Urinary bladder (tissue), 4 donors: ENCODE data around the gene ISY1. TPM values are rescaled to one million over a fixed set of nuclear protein-coding genes. Genes with fewer than 3 reads are reported as not detected.
"Not testable (repeated sequence)": the region's sequence is repeated elsewhere in the genome, so short reads cannot be mapped to it uniquely, and the experiment has no call there.

Experiments used
- DNase-seq: peaks from one replicate; pipeline ENCODE4 v3.0.0-alpha.2; 2015; ENCODE audit errors: extremely low spot score
- H3K27ac ChIP-seq: one replicate; pipeline ENCODE4 v1.5.1; 2013; ENCODE audit warnings: low read depth, mild to moderate bottlenecking, moderate library complexity
- H3K36me3 ChIP-seq: one replicate; pipeline ENCODE4 v1.6.1; 2013; ENCODE audit warnings: mild to moderate bottlenecking, moderate library complexity; ENCODE audit not compliant: insufficient read depth
- H3K4me1 ChIP-seq: one replicate; pipeline ENCODE4 v1.6.1; 2013; ENCODE audit warnings: mild to moderate bottlenecking, moderate library complexity; ENCODE audit not compliant: insufficient read depth
- H3K4me3 ChIP-seq: one replicate; pipeline ENCODE4 v1.5.1; 2013; ENCODE audit warnings: low read depth, low read length
- WGBS: extraction: QIAGEN DNeasy Blood & Tissue Kit; methylation state at CpG from one replicate; pipeline ENCODE4 v1.1.7; 2013; 5-methylcytosine and 5-hydroxymethylcytosine counted together
- polyA plus RNA-seq: library from polyadenylated mRNA; stranded (reverse); fragments of 200-250 nt; gene quantifications from one replicate; pipeline ENCODE4 v1.2.3, GENCODE V29; 2013
- total RNA-seq: library from RNA; depleted of rRNA; stranded (reverse); fragments of >200 nt; gene quantifications from one replicate; pipeline ENCODE4 v1.2.3, GENCODE V29; 2014
- donor health status: healthy with polysubstance abuse.
- donor health status: healthy.

Gene ISY1
- total RNA-seq (30.1 TPM), polyA plus RNA-seq (34.8 TPM)

GRCh38 chr3:129160891-129161859 is at the start of gene ISY1:
Gene ISY1, minus strand, starts transcription at chr3:129161063. Its CDS starts 88 bp downstream, at chr3:129160975.
- peaks cover 2% of the 10 kb centered on the region for H3K36me3 ChIP-seq
- DNase-seq: peak; percentile 96
- under 1% methylated on average over 67 of the region's 67 CpGs for WGBS

GRCh38 chr3:129207479-129207878 is 46.6 kb upstream of the ISY1 start:
- Histone ChIP-seq H3K4me1 (no peaks in the 10 kb centered on the region), H3K27ac (no peak overlapping the region), H3K4me3 (no peak overlapping the region), H3K36me3 (no peaks in the 10 kb centered on the region)
- DNase-seq: peak; percentile 58
- WGBS: 28% methylated on average over 4 of the region's 4 CpGs

More at GRCh38 chr3:129160891-129161859, at the start of gene ISY1:
- no peaks in the 10 kb centered on the region for H3K4me1 ChIP-seq
- H3K4me3 ChIP-seq: peak within 1 kb of the TSS; percentile 80
- H3K27ac ChIP-seq: peak within 1 kb of the TSS; percentile 77

GRCh38 chr3:129205109-129205832 is 44.4 kb upstream of the ISY1 start:
- WGBS: 85% methylated on average over 8 of the region's 8 CpGs
- H3K4me3 ChIP-seq: no peak overlapping the region
- no peak for DNase-seq
- H3K27ac ChIP-seq: no peak overlapping the region
- no peaks in the 10 kb centered on the region for H3K4me1 ChIP-seq
- H3K36me3 ChIP-seq: no peaks in the 10 kb centered on the region

GRCh38 chr3:129204473-129204872 is 43.6 kb upstream of the ISY1 start:
- 71% methylated on average over 2 of the region's 2 CpGs for WGBS
- H3K4me3 ChIP-seq: no peak overlapping the region
- H3K36me3 ChIP-seq: no peaks in the 10 kb centered on the region
- H3K4me1 ChIP-seq: no peaks in the 10 kb centered on the region
- DNase-seq: no peak
- H3K27ac ChIP-seq: no peak overlapping the region

- Histone ChIP-seq H3K27ac (no peak overlapping the region), H3K36me3 (no peaks in the 10 kb centered on the region), H3K4me1 (no peaks in the 10 kb centered on the region), H3K4me3 (no peak overlapping the region)
- no peak for DNase-seq
- 85% methylated on average over 8 of the region's 8 CpGs for WGBS
These were observed 38.5 kb upstream of the ISY1 start for GRCh38 chr3:129199366-129199765.

- 98% methylated on average over 1 of the region's 1 CpG for WGBS
- DNase-seq: no peak
- Histone ChIP-seq H3K36me3 (no peaks in the 10 kb centered on the region), H3K27ac (no peak overlapping the region), H3K4me3 (no peak overlapping the region), H3K4me1 (no peaks in the 10 kb centered on the region)
These were observed 36.5 kb upstream of the ISY1 start for GRCh38 chr3:129197321-129197720.

- 78% methylated on average over 3 of the region's 3 CpGs for WGBS
- no peak overlapping the region for H3K27ac ChIP-seq
- no peak overlapping the region for H3K4me3 ChIP-seq
- no peaks in the 10 kb centered on the region for H3K36me3 ChIP-seq
- H3K4me1 ChIP-seq: no peaks in the 10 kb centered on the region
- DNase-seq: no peak
These were observed 35.7 kb upstream of the ISY1 start for GRCh38 chr3:129196601-129197000.

GRCh38 chr3:129195731-129196256 is 34.9 kb upstream of the ISY1 start:
- DNase-seq: no peak
- Histone ChIP-seq H3K36me3 (no peaks in the 10 kb centered on the region), H3K27ac (no peak overlapping the region), H3K4me3 (no peak overlapping the region), H3K4me1 (no peaks in the 10 kb centered on the region)
- 8% methylated on average over 6 of the region's 6 CpGs for WGBS

- not testable (repeated sequence) for H3K27ac ChIP-seq, H3K36me3 ChIP-seq, H3K4me1 ChIP-seq, H3K4me3 ChIP-seq, DNase-seq
- 96% methylated on average over 8 of the region's 8 CpGs for WGBS
These were observed 28.9 kb upstream of the ISY1 start for GRCh38 chr3:129189793-129190192.

- Histone ChIP-seq H3K36me3 (no peaks in the 10 kb centered on the region), H3K27ac (no peak overlapping the region), H3K4me3 (no peak overlapping the region), H3K4me1 (no peaks in the 10 kb centered on the region)
- 55% methylated on average over 1 of the region's 1 CpG for WGBS
- no peak for DNase-seq
These were observed 27.0 kb upstream of the ISY1 start for GRCh38 chr3:129187857-129188256.

GRCh38 chr3:129185783-129186182 is 24.9 kb upstream of the ISY1 start:
- no peak overlapping the region for H3K4me3 ChIP-seq
- H3K4me1 ChIP-seq: no peaks in the 10 kb centered on the region
- H3K27ac ChIP-seq: no peak overlapping the region
- 83% methylated on average over 3 of the region's 3 CpGs for WGBS
- DNase-seq: no peak
- H3K36me3 ChIP-seq: no peaks in the 10 kb centered on the region

GRCh38 chr3:129184784-129185542 is 24.1 kb upstream of the ISY1 start:
- 88% methylated on average over 20 of the region's 20 CpGs for WGBS
- H3K36me3 ChIP-seq: not testable (repeated sequence)

GRCh38 chr3:129184396-129184657 is 23.5 kb upstream of the ISY1 start:
- H3K4me1 ChIP-seq: no peaks in the 10 kb centered on the region
- peak overlapping the region; percentile 91 for H3K27ac ChIP-seq
- H3K36me3 ChIP-seq: no peaks in the 10 kb centered on the region
- no peak for DNase-seq
- H3K4me3 ChIP-seq: peak overlapping the region; percentile 86
- 3% methylated on average over 5 of the region's 5 CpGs for WGBS

More at GRCh38 chr3:129184784-129185542, 24.1 kb upstream of the ISY1 start:
- not testable (repeated sequence) for H3K27ac ChIP-seq, H3K4me3 ChIP-seq, H3K4me1 ChIP-seq, DNase-seq
